Activated CD8-positive, alpha-beta memory T cell treated with anti-CD3 and anti-CD28 coated beads, Interleukin-2, amount 50 U/mL, for 1 hour (primary cell): Measurements from ENCODE around the gene ARHGAP24.
"Not testable (repeated sequence)": the region's sequence is repeated elsewhere in the genome, so short reads cannot be mapped to it uniquely, and the experiment has no call there.

ENCODE experiments used
- DNase-seq: peaks from one replicate; pipeline ENCODE4 v3.0.0-alpha.2; 2020; ENCODE audit errors: extremely low read depth

The ARHGAP24 gene

DNA sequence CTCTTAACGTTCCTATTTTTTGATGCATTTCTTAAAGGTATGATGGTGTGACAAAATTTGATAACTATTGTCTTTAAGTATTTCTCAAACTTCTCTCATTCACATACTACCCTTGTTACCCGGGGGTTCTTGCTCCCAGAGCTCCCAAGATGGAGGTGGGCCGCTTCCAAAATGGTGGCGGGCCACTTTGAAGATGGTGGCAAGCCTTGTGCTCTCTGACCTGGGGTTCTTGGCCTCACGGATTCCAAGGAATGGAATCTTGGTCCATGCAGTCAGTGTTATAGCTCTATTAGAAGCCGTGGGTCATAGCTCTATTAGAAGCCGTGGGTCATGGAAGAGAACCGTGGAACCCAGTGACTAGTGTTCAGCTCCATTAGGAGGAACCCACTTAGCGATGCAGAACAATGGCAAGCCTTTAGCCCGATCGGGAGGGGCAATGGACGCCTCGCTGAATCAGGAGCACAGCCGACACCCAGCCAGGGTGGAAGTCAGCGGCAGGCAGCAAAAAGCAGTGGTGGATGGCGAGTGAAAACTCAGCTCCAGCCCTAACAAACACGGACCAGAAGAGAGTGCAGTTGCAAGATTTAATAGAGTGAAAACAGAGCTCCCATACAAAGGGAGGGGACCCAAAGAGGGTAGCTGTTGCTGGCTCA lies 481.5 kb downstream of the ARHGAP24 start:
- DNase-seq: no peak

DNA sequence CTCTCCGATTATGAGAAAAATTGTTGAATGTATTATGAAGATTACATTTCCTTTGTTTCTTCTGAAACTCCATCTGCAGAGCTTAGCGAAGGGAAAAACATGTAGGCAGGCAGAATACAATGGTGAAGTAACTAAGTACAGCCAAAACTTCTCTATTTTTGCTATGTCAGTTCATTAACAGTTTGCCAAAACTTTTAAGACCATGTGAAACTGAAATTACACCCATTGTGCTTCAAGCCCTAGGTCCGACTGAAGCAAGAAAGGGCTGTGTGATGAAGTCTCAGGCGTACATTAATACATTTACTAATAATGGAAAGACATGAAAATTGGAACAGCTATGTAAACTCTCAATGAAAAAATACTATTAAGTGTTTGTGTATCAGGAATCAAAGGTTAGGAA lies 486.9 kb downstream of the ARHGAP24 start:
- no peak for DNase-seq

DNA sequence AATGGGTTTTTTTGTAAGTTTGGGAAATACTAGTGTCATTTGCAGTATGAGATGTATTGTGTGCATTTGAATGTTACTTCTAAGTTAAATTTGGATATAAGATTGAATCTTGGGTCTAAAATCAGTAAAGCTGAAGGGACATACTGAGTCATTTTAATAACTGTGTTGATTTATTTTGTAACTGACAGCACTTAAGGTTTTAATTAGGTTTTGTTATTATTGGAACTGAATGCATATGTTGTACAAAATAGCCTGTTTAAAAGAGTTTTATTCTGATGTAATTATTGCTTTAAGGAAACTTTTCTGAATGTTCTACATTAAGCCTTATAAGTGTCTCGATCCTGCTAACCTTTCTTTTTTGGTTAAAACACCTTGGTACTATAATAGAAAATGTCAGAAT lies 488.3 kb downstream of the ARHGAP24 start:
- DNase-seq: no peak

- DNase-seq: no peak
Measured at GRCh38 chr4:85964298-85964697, 489.3 kb downstream of the ARHGAP24 start.

GRCh38 chr4:85965017-85965416 lies 490.1 kb downstream of the ARHGAP24 start:
- DNase-seq: not testable (repeated sequence)

DNA sequence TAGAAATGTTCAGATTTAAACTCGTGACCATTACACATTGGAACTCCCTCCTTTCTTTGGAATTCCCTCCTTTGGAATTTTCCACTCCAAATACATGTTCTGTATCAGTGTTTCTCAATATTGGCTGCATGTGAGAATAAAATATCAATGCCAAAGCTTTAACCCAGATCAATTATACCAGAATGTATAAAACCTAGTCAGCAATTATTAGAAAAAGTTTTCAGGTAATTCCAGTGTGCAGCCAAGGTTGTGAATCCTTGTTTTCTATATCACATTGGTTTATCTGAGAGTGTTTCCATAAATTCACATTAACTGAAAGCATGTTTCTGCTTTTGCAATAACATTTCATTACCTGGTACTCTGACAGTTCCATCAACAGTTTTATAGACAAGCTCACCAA lies 490.6 kb downstream of the ARHGAP24 start:
- DNase-seq: no peak

DNA sequence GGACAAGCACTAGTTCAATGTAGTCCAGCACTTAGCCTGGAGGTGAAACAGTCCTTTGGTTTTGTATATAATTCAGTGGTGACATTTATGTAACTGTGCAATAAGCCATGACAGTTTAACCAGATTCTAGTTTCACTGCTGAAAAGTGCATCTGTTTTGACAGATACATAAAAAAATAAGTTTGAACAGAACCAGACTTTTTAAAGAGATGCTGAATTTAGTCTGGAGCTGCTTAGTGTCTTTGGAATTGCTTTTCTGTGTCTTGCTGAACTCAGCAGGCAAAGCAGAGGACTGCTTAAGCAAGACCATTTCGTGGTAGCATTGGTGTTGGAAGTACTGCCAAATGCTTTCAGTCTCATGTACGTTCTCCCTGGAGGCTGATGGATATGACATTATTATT lies 491.4 kb downstream of the ARHGAP24 start:
- DNase-seq: no peak

DNA sequence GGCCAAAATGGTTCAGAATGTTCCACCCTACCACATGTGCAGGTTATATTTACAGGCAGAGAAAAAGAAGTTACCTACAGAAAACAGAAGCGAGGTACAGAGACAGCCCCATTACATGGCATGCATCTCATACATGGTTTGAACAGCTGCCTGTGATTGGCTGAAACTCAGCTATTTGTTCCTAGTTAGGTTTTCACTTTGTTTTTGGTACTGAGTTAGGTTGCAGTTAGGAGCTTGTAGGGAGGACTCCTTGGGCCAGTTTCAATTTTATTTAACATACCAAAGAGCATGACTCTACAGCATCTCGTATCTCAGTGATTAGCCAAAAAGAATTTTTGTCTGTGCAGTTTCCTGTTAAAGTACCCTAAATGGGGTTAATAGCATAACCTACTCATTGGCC lies 492.9 kb downstream of the ARHGAP24 start:
- no peak for DNase-seq

DNA sequence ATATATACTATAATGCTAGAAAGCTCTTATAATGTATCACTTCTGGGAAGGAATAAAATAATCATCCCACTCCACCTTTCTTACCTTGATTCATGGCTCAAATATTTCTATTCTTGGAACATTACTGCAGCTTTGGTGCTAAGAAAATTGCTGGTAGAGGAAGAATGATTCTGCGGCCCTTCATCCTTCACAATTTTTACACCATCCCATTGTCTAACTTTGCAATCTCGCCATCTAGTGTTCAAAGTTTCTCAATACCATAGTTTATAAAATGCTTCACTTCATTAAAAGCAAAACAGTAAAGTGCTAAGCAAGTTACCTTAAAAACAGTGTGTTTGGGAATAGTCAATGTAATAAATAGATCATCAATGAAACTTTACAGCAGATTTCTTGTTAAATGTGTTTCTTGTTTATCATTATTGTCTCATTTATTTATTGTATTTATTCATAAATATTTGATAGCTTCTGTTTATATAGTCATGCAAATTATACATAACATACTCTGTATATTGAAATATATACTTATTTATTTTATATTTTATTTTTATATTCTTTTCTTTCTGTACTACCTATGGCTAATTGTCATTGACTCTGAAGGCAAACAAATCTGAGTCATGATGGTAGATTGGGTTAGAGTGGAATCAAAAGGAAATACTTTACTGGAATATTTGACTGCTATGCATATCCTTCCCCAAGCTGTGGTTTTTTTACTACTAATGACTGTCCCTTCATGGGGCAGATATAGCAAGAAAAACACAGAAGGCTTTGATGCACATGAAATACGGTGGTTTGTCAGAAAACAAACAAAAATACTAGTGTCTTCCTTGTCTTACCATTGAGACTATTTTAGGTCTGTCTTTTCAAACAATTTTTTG lies 494.2 kb downstream of the ARHGAP24 start:
- no peak for DNase-seq

- no peak for DNase-seq
Measured at GRCh38 chr4:85970535-85970934, 495.6 kb downstream of the ARHGAP24 start.

- DNase-seq: no peak
Measured at GRCh38 chr4:85979276-85979675, 504.3 kb downstream of the ARHGAP24 start.

- no peak for DNase-seq
Measured at GRCh38 chr4:85986266-85986665, 511.3 kb downstream of the ARHGAP24 start.

DNA sequence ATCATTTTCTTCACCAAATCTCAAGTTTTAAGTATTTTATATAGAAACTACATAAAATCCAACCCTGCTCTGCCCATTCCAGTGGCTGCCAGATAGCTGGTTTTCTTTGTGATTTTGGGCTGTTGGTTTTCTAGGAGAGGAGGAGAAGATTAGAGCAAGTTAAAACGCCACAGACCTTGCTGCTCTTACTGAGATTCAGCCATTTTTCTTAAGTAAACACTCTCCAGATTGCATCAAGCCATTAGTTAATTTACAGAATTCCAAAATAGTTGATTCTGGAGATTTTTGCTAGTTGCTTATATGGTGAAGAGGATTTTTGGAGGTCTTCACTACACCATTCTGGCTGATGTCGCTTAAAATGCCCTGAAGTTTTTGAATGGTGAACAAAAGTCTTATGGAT lies 518.7 kb downstream of the ARHGAP24 start:
- DNase-seq: no peak

GRCh38 chr4:85994576-85994975 lies 519.6 kb downstream of the ARHGAP24 start:
- DNase-seq: no peak

DNA sequence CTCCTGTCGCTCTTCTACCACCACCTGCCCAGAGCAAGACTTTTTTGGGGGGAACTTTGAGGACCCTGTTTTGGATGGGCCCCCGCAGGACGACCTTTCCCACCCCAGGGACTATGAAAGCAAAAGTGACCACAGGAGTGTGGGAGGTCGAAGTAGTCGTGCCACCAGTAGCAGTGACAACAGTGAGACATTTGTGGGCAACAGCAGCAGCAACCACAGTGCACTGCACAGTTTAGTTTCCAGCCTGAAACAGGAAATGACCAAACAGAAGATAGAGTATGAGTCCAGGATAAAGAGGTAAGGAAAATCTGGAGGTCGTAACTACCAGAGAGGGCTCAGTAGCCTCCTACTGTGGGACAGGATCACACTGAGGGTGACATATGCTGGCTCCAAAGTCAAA lies 520.4 kb downstream of the ARHGAP24 start:
- DNase-seq: no peak

DNA sequence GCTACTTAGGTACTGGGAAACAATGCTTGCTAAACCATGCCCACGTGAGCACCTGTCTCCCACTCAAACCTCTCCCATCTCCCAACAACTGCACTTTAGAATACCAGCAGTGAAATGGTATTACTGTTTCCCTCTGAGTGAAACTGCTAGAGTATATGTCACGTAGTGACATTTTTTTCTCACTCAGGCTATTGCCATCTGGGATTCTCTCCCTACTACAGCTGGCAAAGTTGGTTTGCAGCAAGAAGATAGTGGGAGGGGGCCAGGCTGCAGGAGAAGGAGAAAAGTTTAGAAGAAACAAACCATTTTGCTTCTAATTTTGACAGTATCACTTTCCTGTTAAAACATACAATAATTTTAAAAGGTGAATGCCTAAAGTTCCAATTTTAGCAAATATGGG lies 526.6 kb downstream of the ARHGAP24 start:
- no peak for DNase-seq

- DNase-seq: no peak
Measured at GRCh38 chr4:86004030-86004429, 529.1 kb downstream of the ARHGAP24 start.

GRCh38 chr4:86006057-86006456 lies 531.1 kb downstream of the ARHGAP24 start:
- no peak for DNase-seq

DNA sequence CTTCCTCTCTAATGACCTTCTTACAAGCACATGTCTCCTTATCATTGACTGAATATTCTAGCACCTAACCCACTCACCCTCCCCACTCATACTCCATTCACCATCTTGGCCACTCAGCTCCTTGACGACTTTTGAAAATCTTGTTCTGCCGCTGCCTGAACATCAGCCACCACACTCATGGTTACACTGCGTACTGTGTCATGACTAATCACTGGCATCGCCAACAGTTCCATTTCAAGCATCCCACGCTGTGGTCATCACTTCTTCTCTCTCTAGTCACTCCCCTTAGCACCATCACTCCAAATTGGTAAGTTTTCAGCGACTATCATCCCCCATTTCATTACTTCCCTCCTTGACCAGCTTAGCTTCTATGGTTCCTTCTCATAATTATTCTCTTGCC lies 532.1 kb downstream of the ARHGAP24 start:
- DNase-seq: no peak

- DNase-seq: no peak
Measured at GRCh38 chr4:86011117-86011516, 536.2 kb downstream of the ARHGAP24 start.

- DNase-seq: no peak
Measured at GRCh38 chr4:86013621-86014020, 538.7 kb downstream of the ARHGAP24 start.

DNA sequence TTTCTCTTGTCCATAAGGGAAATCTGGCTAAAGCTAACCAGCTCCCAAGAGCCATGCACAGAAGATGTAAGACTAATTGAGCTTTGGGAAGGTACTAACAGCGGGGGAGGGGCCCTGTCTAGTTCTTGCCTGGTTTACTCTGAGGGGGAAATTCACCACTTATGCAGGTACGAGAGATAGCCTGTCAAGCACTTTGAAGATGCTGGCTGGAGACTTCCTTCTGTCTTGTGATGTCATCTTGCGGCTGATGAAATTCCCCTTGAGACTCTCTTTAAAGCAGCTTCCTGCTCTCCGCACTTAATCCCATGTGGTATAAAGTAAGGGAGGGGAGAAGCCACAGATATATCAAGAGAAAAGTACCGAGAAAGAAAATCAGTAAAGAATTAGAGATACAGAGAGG lies 539.6 kb downstream of the ARHGAP24 start:
- no peak for DNase-seq
